OCI-LY1 (cell line): ENCODE results near the gene C17orf100.

Source experiments
- CTCF ChIP-seq: fragments of 200-600 bp; sonication (generic), shearing (Covaris generic); IDR thresholded peaks from 2 replicates; pipeline ENCODE4 v1.5.1; 2017; ENCODE audit warnings: mild to moderate bottlenecking, antibody characterized with exemption, low read length, moderate library complexity, mixed read lengths
- EZH2 ChIP-seq: fragments of 200-600 bp; sonication (generic), shearing (Covaris generic); IDR thresholded peaks from 2 replicates; pipeline ENCODE4 v1.8.0; 2017; ENCODE audit warnings: borderline replicate concordance, mixed run types, mild to moderate bottlenecking, antibody characterized with exemption, low read length, moderate library complexity, mixed read lengths

GRCh38 chr17:6676802-6677157 is 25.2 kb downstream of the C17orf100 start:
- TF ChIP-seq CTCF, result no peak
- no peak for TF ChIP-seq EZH2
